K562 (cell line): ENCODE results near the gene RAB31. TPM values are rescaled to one million over a fixed set of nuclear protein-coding genes. Genes with fewer than 3 reads are reported as not detected.

ENCODE experiments used
- ARID1B ChIP-seq: fragments of 450-650 bp; IDR thresholded peaks from 2 replicates; pipeline ENCODE4 v1.6.1; 2016; ENCODE audit warnings: antibody characterized with exemption, mild to moderate bottlenecking, inconsistent platforms
- ATF7 ChIP-seq: fragments of 450-650 bp; IDR thresholded peaks from 2 replicates; pipeline ENCODE4 v1.7.1; 2014; ENCODE audit warnings: mild to moderate bottlenecking, moderate library complexity
- DIDO1 ChIP-seq: fragments of 450-650 bp; IDR thresholded peaks from 2 replicates; pipeline ENCODE4 v1.6.1; 2016; ENCODE audit warnings: low read depth, missing biosample characterization, missing genetic modification characterization
- ELF1 ChIP-seq: fragments of 200-800 bp; sonication (Bioruptor generic); IDR thresholded peaks from 2 replicates; pipeline ENCODE4 v1.6.1; 2016; ENCODE audit warnings: missing genetic modification characterization, missing compliant biosample characterization
- JUNB ChIP-seq: fragments of 450-650 bp; formaldehyde crosslinking; conservative IDR thresholded peaks from 2 replicates; pipeline ENCODE4 v1.4.0; 2020; ENCODE audit warnings: mild to moderate bottlenecking
- KAT7 ChIP-seq: sonication (generic); formaldehyde crosslinking; IDR thresholded peaks from 2 replicates; pipeline ENCODE4 v1.8.0; 2022; ENCODE audit warnings: missing genetic modification reagents, mild to moderate bottlenecking, borderline replicate concordance
- MTF1 ChIP-seq: fragments of 250-450 bp; sonication (Bioruptor Pico); IDR thresholded peaks from 2 replicates; pipeline ENCODE4 v1.9.0; 2021; ENCODE audit warnings: moderate library complexity, mild to moderate bottlenecking, inconsistent platforms, borderline replicate concordance
- NBN ChIP-seq: fragments of 450-650 bp; IDR thresholded peaks from 2 replicates; pipeline ENCODE4 v1.6.1; 2016; ENCODE audit warnings: low read depth, mild to moderate bottlenecking
- NR2C2 ChIP-seq, 2 experiments: fragments of 200-800 bp in 1 of 2; sonication (Bioruptor generic) in 1 of 2; sonication (generic) in 1 of 2; formaldehyde crosslinking in 1 of 2; IDR thresholded peaks; 2 replicates each; pipeline versions ENCODE4 v1.6.1 to v1.8.0; 2016 to 2022; ENCODE audit warnings: mild to moderate bottlenecking in 1 of 2, missing compliant biosample characterization in 1 of 2, missing genetic modification characterization in 1 of 2, missing genetic modification reagents in 1 of 2
- PTBP1 ChIP-seq: fragments of 200-400 bp; formaldehyde crosslinking; IDR thresholded peaks from 2 replicates; pipeline ENCODE4 v1.6.1; 2017; ENCODE audit warnings: low read depth, low read length
- SAFB ChIP-seq: fragments of 200-400 bp; formaldehyde crosslinking; IDR thresholded peaks from 2 replicates; pipeline ENCODE4 v1.6.1; 2017; ENCODE audit warnings: low read depth, low read length, borderline replicate concordance
- SIN3B ChIP-seq: fragments of 450-650 bp; IDR thresholded peaks from 2 replicates; pipeline ENCODE4 v1.6.1; 2017; ENCODE audit warnings: low read depth, mild to moderate bottlenecking, moderate library complexity
- ZNF143 ChIP-seq: sonication (generic); formaldehyde crosslinking; IDR thresholded peaks from 2 replicates; pipeline ENCODE4 v1.9.0; 2022; ENCODE audit warnings: mild to moderate bottlenecking, missing genetic modification reagents
- ZNF232 ChIP-seq: sonication (generic); formaldehyde crosslinking; IDR thresholded peaks from 2 replicates; pipeline ENCODE4 v1.8.0; 2022; ENCODE audit warnings: mild to moderate bottlenecking, missing genetic modification reagents
- ZNF347 ChIP-seq: fragments of 450-650 bp; formaldehyde crosslinking; IDR thresholded peaks from 2 replicates; pipeline ENCODE4 v1.4.0; 2020; ENCODE audit warnings: low read depth, mild to moderate bottlenecking, moderate library complexity
- ZNF444 ChIP-seq: fragments of 250-450 bp; sonication (Bioruptor Pico); IDR thresholded peaks from 2 replicates; pipeline ENCODE4 v1.4.0; 2020; ENCODE audit warnings: mild to moderate bottlenecking, moderate library complexity
- ZNF583 ChIP-seq: fragments of 250-450 bp; sonication (Bioruptor Pico); IDR thresholded peaks from 2 replicates; pipeline ENCODE4 v1.4.0; 2020
- polyA plus RNA-seq, 8 experiments: library from polyadenylated mRNA; depleted of rRNA in 4 of 8; stranded (reverse) in 5 of 8; unstranded in 3 of 8; fragments of >200 nt; fragmentation: Nextera tagmentation in 2 of 8; fragmentation: Illumina TruSeq in 1 of 8; extraction: Ambion mirVana in 2 of 8; extraction: Trizol in 1 of 8; gene quantifications; 2 replicates each; pipeline versions ENCODE4 v1.2.1 to v1.2.3, GENCODE V29; 2011 to 2014; ENCODE audit warnings: inconsistent platforms in 1 of 8, missing spikeins in 1 of 8
- total RNA-seq, 7 experiments: library from RNA; depleted of rRNA in 6 of 7; stranded (reverse); fragments of >200 nt in 6 of 7; fragmentation: Illumina TruSeq in 2 of 7; extraction: Trizol in 2 of 7; gene quantifications; 2 replicates each; pipeline versions ENCODE4 v1.2.1 to v1.2.3, GENCODE V29; 2011 to 2021; ENCODE audit warnings: low replicate concordance in 1 of 7
- TF ChIP-seq, protein P1 (sequence below): fragments of 450-650 bp; conservative IDR thresholded peaks from 2 replicates; pipeline ENCODE4 v1.6.1; 2016; ENCODE audit warnings: missing genetic modification characterization, low read depth, mild to moderate bottlenecking, control low read depth, missing compliant biosample characterization
- TF ChIP-seq, protein P2 (sequence below), 2 experiments: fragments of 450-650 bp; IDR thresholded peaks; 2 replicates each; pipeline ENCODE4 v1.6.1; 2016; ENCODE audit warnings: mild to moderate bottlenecking in 2 of 2, borderline replicate concordance in 1 of 2, low read depth in 1 of 2, moderate library complexity in 1 of 2

The RAB31 gene
- total and polyA plus RNA-seq, 9 of the 15 experiments (the other 6 are each of a cell fraction or from before 2014, with no cell fraction given), result 20.7 to 70.4 (median 41.3) TPM

DNA sequence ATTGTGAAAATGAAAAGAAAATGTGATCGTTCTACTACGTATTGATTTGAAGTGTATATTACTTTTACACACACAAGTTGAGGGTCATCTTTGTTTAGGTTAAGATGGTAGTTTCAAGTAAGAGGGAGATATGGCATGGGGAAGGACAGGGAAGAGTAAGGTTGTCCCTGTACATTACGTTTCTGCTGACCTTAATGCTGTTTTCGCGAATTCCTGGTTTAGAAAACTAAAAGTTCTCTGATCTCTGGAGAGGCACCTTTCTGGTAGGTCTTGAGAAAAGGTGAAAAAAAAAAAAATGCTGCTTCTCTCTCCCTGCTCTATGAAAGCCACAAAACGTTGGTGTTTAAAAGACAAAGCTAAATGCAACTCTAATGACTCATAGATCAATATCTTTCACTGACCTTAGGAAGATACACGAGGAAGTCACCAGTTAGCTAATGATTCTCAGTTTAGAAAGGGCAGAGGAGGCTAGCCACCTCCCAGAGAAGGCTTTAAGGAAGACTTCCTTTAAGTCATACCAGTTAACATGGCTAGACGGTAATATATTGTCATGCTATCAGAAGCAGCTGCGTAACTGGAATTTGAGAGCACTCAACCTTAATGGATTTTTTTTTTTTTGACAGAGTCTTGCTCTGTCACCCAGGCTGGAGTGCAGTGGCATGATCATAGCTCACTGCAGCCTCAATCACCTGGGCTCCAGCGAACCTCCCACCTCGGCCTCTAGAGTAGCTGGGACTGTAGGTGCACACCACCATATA lies 190.9 kb downstream of the RAB31 start (continued):
- TF ChIP-seq NR2C2 (CRISPR knock-in tag; IDR thresholded peaks at IDR 0.05) (no peak), NR2C2 (tag; IDR thresholded peaks at IDR 0.05) (peak; percentile 94), ZNF444 (CRISPR knock-in tag) (peak; percentile 3; the same call in 1 of the 2 replicates), DIDO1 (tag) (no peak), ARID1B (peak; percentile 93), MTF1 (CRISPR knock-in tag) (no peak), NBN (peak; percentile 97), KAT7 (CRISPR knock-in tag) (no peak), ZNF583 (CRISPR knock-in tag) (no peak), PTBP1 (no peak), JUNB (CRISPR knock-in tag) (peak; percentile 64), SAFB (no peak), SIN3B (no peak), ATF7 (peak; percentile 93), ZNF232 (CRISPR knock-in tag) (no peak), ZNF143 (CRISPR knock-in tag) (no peak), ZNF347 (CRISPR knock-in tag) (no peak), ELF1 (tag) (peak; percentile 67)
- TF ChIP-seq, protein P1, sequence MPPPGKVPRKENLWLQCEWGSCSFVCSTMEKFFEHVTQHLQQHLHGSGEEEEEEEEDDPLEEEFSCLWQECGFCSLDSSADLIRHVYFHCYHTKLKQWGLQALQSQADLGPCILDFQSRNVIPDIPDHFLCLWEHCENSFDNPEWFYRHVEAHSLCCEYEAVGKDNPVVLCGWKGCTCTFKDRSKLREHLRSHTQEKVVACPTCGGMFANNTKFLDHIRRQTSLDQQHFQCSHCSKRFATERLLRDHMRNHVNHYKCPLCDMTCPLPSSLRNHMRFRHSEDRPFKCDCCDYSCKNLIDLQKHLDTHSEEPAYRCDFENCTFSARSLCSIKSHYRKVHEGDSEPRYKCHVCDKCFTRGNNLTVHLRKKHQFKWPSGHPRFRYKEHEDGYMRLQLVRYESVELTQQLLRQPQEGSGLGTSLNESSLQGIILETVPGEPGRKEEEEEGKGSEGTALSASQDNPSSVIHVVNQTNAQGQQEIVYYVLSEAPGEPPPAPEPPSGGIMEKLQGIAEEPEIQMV (tag), result peak; percentile 81
- TF ChIP-seq, protein P2, sequence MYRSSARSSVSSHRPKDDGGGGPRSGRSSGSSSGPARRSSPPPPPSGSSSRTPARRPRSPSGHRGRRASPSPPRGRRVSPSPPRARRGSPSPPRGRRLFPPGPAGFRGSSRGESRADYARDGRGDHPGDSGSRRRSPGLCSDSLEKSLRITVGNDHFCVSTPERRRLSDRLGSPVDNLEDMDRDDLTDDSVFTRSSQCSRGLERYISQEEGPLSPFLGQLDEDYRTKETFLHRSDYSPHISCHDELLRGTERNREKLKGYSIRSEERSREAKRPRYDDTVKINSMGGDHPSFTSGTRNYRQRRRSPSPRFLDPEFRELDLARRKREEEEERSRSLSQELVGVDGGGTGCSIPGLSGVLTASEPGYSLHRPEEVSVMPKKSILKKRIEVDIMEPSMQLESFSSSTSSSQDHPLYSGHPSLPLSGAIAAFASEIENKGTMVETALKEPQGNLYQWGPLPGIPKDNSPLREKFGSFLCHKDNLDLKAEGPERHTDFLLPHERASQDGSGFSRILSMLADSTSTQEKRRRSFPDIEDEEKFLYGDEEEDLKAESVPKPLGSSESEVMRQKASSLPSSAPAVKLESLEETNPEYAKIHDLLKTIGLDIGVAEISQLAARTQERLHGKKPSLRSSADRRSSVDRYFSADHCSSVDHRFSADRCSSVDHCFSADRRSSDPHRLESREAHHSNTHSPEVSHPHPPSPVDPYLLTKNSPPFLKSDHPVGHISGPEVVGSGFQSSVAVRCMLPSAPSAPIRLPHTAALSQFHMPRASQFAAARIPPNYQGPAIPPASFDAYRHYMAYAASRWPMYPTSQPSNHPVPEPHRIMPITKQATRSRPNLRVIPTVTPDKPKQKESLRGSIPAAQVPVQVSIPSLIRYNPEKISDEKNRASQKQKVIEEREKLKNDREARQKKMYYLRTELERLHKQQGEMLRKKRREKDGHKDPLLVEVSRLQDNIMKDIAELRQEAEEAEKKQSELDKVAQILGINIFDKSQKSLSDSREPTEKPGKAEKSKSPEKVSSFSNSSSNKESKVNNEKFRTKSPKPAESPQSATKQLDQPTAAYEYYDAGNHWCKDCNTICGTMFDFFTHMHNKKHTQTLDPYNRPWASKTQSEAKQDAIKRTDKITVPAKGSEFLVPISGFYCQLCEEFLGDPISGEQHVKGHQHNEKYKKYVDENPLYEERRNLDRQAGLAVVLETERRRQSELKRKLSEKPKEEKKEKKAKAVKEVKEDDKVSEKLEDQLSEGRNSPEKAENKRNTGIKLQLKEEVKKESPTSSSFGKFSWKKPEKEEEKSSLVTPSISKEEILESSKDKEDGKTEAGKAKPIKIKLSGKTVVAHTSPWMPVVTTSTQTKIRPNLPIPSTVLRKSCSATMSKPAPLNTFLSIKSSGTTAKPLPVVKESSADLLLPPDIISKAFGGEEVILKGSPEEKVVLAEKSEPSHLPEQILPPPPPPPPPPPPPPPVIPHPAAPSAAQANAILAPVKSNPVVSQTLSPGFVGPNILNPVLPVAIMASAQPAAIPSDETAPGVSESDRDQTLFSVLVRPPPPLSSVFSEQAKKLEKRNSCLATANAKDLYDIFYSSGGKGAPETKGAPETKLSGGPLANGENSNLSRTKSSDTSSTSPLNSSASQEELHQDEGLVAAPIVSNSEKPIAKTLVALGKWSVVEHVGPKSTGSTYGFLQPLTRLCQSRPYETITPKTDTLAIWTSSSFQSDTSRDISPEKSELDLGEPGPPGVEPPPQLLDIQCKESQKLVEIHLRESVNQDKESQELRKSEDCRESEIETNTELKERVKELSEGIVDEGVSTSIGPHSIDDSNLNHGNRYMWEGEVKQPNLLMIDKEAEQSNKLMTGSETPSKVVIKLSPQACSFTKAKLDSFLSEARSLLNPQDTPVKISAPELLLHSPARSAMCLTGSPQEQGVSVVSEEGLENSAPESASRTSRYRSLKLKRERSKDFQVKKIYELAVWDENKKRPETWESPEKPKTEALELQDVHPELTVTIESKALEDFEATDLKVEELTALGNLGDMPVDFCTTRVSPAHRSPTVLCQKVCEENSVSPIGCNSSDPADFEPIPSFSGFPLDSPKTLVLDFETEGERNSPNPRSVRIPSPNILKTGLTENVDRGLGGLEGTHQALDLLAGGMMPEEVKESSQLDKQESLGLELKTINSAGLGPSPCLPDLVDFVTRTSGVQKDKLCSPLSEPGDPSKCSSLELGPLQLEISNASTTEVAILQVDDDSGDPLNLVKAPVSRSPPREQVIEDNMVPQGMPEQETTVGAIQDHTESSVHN (IDR thresholded peaks at IDR 0.05; ENCODE audit: borderline replicate concordance in 1 of 2, low read depth in 1 of 2), result peak in 1 of 2 experiments; percentile 85; a peak in 2 of 4 replicates
